GM12801 (cell line): ENCODE results near the gene ZNF592.

ENCODE experiments used
- CTCF ChIP-seq: IDR thresholded peaks from one replicate; pipeline ENCODE4 v1.5.1; 2011; ENCODE audit warnings: control low read depth; ENCODE audit not compliant: insufficient read length; ENCODE audit errors: extremely low read depth

ZNF592 gene

GRCh38 chr15:84734794-84735479 lies 13.5 kb upstream of the ZNF592 start:
- no peak for TF ChIP-seq CTCF

GRCh38 chr15:84736375-84736774 lies 12.0 kb upstream of the ZNF592 start:
- no peak for TF ChIP-seq CTCF

- TF ChIP-seq CTCF = no peak
Observed at GRCh38 chr15:84737005-84737404, 11.4 kb upstream of the ZNF592 start.

DNA sequence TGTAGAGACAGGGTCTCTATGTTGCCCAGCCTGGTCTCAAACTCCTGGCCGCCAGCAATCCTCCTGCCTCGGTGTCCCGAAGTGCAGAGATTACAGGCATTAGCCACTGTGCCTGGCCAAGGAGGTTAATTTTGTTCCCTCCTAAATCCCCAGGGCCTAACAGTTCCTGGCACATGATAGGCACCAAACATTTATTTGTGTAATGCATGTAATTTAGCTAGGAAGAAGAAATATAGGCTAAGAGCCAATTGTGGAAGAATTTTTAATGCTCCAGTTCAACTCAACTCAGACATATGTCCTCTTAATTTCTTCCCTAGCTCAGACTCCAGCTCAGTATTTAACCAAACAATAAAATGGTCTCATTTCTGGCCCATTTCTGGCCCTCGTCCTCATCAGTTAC lies 7.7 kb upstream of the ZNF592 start:
- no peak for TF ChIP-seq CTCF

GRCh38 chr15:84741121-84741520 lies 7.3 kb upstream of the ZNF592 start:
- TF ChIP-seq CTCF = no peak

GRCh38 chr15:84747416-84748273 lies 747 bp upstream of the ZNF592 start:
- TF ChIP-seq CTCF = no peak

DNA sequence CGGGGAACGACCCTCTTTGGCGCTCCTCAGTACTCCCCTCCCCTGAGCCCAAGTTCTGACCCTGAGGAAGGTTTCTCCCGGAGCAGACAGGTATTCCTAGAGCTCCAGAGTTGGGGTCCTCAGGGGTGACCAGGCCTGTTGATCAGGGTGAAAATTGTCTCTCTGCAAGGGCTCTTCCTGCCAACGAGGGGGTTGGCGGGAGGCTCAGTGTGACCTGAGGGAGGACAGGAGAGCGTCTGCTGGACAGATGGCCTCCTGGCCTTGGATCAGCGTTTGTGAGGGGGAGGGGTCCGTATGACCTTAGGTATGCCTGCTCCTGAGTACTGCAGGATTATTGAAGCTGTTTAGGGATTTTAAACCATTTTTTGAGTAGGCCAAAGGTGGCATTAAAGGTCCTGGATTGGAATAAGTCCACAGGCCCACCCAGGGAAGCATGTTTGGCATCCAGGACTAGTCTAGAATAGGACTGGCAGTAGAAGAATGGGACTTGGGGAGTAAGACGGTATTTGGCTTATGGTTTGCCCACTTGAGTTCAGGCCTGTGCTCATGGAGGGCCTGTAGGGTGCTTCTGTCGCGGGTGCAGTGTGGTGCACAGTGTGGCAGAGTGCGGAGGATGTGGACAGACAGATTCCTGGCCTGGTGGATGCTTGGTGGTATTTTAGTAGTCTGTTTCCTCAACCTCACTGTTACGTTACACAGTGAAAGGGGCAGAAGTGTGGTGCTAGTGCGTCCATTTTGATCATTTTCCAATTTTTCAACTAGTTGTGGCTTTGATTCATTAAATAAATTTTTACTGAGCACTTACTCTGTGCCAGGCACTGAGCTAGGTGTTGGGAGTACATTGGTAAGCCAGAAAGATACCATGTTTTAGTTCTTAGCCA lies 959 bp downstream of the ZNF592 start:
- TF ChIP-seq CTCF = no peak
